ENCODE measurements around the gene LMTK3. TPM values are rescaled to one million over a fixed set of nuclear protein-coding genes. Genes with fewer than 3 reads are reported as not detected.

LMTK3 gene
- total and polyA plus RNA-seq, 2 experiments from 2014 or later: 1.6 to 11.8 TPM

DNA sequence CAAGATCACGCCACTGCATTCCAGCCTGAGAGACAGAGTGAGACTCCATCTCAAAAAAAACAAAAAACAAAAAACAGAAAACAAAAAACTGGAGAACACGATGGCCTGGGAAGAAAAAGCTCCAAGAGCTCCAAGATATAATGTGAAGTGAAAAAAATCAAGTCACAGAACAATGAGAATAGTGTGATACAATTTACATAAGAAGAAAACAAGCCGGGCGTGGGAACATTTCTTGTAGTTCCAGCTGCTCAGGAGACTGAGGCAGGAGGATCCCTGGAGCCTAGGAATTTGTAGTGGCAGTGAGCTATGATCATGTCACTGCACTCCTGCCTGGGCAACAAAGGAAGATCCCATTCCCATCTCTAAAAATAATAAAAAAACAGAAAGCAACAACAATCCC lies 8.5 kb upstream of the LMTK3 start:
- Mint-ChIP-seq H3K4me3 (no peak overlapping the region), H3K36me3 (ENCODE audit: low read depth) (peaks cover 5% of the 10 kb centered on the region; the same call in 1 of the 3 replicates), H3K9me3 (peaks cover 10% of the 10 kb centered on the region), H3K27me3 (ENCODE audit: insufficient read depth, low read depth, poor library complexity) (peaks cover 6% of the 10 kb centered on the region), H3K27ac (no peak overlapping the region), H3K4me1 (peaks cover 12% of the 10 kb centered on the region)
- Histone ChIP-seq H2AFZ (no peak overlapping the region), H3K36me3 (ENCODE audit: insufficient read depth) (no peaks in the 10 kb centered on the region), H3K27ac (ENCODE audit: low read depth) (no peak overlapping the region), H3K27me3 (ENCODE audit: insufficient read depth) (no peaks in the 10 kb centered on the region), H3K4me2 (no peak overlapping the region), H4K20me1 (replicated peaks; ENCODE audit: insufficient read depth) (no peaks in the 10 kb centered on the region), H3F3A (replicated peaks; ENCODE audit: low read depth) (0 out of 2 replicates have a peak, but pooled peaks cover 3% of the 10 kb centered on the region), H3K4me1 (ENCODE audit: insufficient read depth) (no peaks in the 10 kb centered on the region), H3K4me3 (no peak overlapping the region), H3K79me2 (replicated peaks; ENCODE audit: insufficient read depth) (no peaks in the 10 kb centered on the region), H3K9me2 (ENCODE audit: insufficient read depth) (no peaks in the 10 kb centered on the region)
- TF ChIP-seq, protein P1, sequence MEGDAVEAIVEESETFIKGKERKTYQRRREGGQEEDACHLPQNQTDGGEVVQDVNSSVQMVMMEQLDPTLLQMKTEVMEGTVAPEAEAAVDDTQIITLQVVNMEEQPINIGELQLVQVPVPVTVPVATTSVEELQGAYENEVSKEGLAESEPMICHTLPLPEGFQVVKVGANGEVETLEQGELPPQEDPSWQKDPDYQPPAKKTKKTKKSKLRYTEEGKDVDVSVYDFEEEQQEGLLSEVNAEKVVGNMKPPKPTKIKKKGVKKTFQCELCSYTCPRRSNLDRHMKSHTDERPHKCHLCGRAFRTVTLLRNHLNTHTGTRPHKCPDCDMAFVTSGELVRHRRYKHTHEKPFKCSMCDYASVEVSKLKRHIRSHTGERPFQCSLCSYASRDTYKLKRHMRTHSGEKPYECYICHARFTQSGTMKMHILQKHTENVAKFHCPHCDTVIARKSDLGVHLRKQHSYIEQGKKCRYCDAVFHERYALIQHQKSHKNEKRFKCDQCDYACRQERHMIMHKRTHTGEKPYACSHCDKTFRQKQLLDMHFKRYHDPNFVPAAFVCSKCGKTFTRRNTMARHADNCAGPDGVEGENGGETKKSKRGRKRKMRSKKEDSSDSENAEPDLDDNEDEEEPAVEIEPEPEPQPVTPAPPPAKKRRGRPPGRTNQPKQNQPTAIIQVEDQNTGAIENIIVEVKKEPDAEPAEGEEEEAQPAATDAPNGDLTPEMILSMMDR (conservative IDR thresholded peaks at IDR 0.05; ENCODE audit: low read depth in 2 of 2): no peak
- TF ChIP-seq, protein P2, sequence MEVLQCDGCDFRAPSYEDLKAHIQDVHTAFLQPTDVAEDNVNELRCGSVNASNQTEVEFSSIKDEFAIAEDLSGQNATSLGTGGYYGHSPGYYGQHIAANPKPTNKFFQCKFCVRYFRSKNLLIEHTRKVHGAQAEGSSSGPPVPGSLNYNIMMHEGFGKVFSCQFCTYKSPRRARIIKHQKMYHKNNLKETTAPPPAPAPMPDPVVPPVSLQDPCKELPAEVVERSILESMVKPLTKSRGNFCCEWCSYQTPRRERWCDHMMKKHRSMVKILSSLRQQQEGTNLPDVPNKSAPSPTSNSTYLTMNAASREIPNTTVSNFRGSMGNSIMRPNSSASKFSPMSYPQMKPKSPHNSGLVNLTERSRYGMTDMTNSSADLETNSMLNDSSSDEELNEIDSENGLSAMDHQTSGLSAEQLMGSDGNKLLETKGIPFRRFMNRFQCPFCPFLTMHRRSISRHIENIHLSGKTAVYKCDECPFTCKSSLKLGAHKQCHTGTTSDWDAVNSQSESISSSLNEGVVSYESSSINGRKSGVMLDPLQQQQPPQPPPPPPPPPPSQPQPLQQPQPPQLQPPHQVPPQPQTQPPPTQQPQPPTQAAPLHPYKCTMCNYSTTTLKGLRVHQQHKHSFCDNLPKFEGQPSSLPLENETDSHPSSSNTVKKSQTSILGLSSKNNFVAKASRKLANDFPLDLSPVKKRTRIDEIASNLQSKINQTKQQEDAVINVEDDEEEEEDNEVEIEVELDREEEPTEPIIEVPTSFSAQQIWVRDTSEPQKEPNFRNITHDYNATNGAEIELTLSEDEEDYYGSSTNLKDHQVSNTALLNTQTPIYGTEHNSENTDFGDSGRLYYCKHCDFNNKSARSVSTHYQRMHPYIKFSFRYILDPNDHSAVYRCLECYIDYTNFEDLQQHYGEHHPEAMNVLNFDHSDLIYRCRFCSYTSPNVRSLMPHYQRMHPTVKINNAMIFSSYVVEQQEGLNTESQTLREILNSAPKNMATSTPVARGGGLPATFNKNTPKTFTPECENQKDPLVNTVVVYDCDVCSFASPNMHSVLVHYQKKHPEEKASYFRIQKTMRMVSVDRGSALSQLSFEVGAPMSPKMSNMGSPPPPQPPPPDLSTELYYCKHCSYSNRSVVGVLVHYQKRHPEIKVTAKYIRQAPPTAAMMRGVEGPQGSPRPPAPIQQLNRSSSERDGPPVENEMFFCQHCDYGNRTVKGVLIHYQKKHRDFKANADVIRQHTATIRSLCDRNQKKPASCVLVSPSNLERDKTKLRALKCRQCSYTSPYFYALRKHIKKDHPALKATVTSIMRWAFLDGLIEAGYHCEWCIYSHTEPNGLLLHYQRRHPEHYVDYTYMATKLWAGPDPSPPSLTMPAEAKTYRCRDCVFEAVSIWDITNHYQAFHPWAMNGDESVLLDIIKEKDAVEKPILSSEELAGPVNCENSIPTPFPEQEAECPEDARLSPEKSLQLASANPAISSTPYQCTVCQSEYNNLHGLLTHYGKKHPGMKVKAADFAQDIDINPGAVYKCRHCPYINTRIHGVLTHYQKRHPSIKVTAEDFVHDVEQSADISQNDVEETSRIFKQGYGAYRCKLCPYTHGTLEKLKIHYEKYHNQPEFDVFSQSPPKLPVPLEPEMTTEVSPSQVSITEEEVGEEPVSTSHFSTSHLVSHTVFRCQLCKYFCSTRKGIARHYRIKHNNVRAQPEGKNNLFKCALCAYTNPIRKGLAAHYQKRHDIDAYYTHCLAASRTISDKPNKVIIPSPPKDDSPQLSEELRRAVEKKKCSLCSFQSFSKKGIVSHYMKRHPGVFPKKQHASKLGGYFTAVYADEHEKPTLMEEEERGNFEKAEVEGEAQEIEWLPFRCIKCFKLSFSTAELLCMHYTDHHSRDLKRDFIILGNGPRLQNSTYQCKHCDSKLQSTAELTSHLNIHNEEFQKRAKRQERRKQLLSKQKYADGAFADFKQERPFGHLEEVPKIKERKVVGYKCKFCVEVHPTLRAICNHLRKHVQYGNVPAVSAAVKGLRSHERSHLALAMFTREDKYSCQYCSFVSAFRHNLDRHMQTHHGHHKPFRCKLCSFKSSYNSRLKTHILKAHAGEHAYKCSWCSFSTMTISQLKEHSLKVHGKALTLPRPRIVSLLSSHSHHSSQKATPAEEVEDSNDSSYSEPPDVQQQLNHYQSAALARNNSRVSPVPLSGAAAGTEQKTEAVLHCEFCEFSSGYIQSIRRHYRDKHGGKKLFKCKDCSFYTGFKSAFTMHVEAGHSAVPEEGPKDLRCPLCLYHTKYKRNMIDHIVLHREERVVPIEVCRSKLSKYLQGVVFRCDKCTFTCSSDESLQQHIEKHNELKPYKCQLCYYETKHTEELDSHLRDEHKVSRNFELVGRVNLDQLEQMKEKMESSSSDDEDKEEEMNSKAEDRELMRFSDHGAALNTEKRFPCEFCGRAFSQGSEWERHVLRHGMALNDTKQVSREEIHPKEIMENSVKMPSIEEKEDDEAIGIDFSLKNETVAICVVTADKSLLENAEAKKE (CRISPR knock-in tag; IDR thresholded peaks at IDR 0.05): no peak
- TF ChIP-seq STAT1 (IDR thresholded peaks at IDR 0.05; ENCODE audit: unreplicated experiment): no peak
- TF ChIP-seq ZNF114 (CRISPR knock-in tag; IDR thresholded peaks at IDR 0.05): no peak
- TF ChIP-seq, protein P3, sequence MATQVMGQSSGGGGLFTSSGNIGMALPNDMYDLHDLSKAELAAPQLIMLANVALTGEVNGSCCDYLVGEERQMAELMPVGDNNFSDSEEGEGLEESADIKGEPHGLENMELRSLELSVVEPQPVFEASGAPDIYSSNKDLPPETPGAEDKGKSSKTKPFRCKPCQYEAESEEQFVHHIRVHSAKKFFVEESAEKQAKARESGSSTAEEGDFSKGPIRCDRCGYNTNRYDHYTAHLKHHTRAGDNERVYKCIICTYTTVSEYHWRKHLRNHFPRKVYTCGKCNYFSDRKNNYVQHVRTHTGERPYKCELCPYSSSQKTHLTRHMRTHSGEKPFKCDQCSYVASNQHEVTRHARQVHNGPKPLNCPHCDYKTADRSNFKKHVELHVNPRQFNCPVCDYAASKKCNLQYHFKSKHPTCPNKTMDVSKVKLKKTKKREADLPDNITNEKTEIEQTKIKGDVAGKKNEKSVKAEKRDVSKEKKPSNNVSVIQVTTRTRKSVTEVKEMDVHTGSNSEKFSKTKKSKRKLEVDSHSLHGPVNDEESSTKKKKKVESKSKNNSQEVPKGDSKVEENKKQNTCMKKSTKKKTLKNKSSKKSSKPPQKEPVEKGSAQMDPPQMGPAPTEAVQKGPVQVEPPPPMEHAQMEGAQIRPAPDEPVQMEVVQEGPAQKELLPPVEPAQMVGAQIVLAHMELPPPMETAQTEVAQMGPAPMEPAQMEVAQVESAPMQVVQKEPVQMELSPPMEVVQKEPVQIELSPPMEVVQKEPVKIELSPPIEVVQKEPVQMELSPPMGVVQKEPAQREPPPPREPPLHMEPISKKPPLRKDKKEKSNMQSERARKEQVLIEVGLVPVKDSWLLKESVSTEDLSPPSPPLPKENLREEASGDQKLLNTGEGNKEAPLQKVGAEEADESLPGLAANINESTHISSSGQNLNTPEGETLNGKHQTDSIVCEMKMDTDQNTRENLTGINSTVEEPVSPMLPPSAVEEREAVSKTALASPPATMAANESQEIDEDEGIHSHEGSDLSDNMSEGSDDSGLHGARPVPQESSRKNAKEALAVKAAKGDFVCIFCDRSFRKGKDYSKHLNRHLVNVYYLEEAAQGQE (IDR thresholded peaks at IDR 0.05; ENCODE audit: unreplicated experiment): no peak
- no peak for TF ChIP-seq ZNF331 (CRISPR knock-in tag; IDR thresholded peaks at IDR 0.05; ENCODE audit: low read depth)
- TF ChIP-seq JUNB (IDR thresholded peaks at IDR 0.05; ENCODE audit: unreplicated experiment): no peak
- TF ChIP-seq POLR2AphosphoS5 (IDR thresholded peaks at IDR 0.05; ENCODE audit: low read depth): no peak
- TF ChIP-seq, protein P4, sequence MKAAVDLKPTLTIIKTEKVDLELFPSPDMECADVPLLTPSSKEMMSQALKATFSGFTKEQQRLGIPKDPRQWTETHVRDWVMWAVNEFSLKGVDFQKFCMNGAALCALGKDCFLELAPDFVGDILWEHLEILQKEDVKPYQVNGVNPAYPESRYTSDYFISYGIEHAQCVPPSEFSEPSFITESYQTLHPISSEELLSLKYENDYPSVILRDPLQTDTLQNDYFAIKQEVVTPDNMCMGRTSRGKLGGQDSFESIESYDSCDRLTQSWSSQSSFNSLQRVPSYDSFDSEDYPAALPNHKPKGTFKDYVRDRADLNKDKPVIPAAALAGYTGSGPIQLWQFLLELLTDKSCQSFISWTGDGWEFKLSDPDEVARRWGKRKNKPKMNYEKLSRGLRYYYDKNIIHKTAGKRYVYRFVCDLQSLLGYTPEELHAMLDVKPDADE (IDR thresholded peaks at IDR 0.05): no peak
- TF ChIP-seq NANOG (IDR thresholded peaks at IDR 0.05; ENCODE audit: borderline replicate concordance): no peak
- no peak for TF ChIP-seq EZH2 (IDR thresholded peaks at IDR 0.05; ENCODE audit: low read depth, unreplicated experiment)
- TF ChIP-seq CREB1 (CRISPR knock-in tag; IDR thresholded peaks at IDR 0.05; ENCODE audit: low read depth): no peak
- TF ChIP-seq EZH2phosphoT487 (IDR thresholded peaks at IDR 0.05; ENCODE audit: unreplicated experiment): no peak
- DNase-seq (ENCODE audit: low spot score) (peak; percentile 56), ATAC-seq (peak; percentile 50; the same call in 2 of the 3 replicates)

Measured in GM23338 (cell line).